Activated CD8-positive, alpha-beta memory T cell treated with anti-CD3 and anti-CD28 coated beads, Interleukin-2, amount 50 U/mL, for 4 hours (primary cell): ENCODE data around the gene ECD.
A peak's percentile ranks its signal among the peaks of the same experiment; 100 is the strongest.
"Not testable (repeated sequence)": the region's sequence is repeated elsewhere in the genome, so short reads cannot be mapped to it uniquely, and the experiment has no call there.

Source experiments
- DNase-seq: peaks from one replicate; pipeline ENCODE4 v3.0.0-alpha.2; 2020

The ECD gene

GRCh38 chr10:73159038-73159648 is 8.7 kb downstream of the ECD start:
- DNase-seq: peak; percentile 63

DNA sequence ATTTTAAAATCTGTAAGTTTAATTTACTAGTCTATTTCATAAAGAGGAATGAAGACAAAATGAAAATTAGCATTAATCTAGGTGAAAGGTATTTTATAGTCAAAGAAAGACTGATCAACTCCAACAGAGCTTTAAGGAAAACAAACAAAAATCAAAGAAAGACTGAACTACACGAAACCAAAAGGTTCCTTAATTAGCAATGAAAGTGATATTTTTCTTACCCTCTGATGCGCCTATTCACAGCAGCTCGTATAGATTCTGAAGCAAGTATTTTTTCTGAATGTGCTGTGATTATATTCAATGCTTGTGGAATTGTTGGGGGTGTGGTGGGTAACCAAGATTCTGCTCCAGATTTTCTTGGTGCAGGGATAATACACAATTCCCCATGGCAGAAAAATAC is 11.8 kb downstream of the ECD start:
- no peak for DNase-seq

DNA sequence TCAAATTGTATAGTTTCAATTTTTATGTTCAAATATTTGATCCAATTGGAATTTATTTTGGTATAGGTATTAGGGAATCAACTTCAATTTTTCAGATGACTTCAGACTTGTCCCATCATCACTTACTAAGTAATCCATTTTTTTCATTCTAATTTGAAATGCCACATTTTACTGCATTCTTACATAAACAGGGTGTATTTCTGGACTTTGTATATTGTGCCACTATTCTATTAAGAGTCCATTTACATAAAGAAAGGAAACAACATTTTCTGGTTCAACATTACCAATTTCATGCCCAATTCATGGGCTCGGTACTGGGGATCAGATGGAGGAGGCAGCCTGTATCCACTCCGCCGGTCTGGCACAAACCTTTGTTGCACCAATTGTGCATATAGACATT is 15.8 kb downstream of the ECD start:
- DNase-seq: no peak

DNA sequence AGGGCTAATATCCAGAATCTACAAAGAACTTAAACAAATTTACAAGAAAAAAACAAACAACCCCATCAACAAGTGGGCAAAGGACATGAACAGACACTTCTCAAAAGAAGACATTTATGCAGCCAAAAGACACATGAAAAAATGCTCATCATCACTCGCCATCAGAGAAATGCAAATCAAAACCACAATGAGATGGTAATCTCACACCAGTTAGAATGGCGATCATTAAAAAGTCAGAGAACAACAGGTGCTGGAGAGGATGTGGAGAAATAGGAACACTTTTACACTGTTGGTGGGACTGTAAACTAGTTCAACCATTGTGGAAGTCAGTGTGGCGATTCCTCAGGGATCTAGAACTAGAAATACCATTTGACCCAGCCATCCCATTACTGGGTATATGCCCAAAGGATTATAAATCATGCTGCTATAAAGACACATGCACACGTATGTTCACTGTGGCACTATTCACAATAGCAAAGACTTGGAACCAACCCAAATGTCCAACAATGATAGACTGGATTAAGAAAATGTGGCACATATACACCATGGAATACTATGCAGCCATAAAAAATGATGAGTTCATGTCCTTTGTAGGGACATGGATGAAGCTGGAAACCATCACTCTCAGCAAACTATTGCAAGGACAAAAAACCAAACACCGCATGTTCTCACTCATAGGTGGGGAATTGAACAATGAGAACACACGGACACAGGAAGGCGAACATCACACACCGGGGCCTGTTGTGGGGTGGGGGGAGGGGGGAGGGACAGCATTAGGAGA is 17.0 kb downstream of the ECD start:
- not testable (repeated sequence) for DNase-seq

DNA sequence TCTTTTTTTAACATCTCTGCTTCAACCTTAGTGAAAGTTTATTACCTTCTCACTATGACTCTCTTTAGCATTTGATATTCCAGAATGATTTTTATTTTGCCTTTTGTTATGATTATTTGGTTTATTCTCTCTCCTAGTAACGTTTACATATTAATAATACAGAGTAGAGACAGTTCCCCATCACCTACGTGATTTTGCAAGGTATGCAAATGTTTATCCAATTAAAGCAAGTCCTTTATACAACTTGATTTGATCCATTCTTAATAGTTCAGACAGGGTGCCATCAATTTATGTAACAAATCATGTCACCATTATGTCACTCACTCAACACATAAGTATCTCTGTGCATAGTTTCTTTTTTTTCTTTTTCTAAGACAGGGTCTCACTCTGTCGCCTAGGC is 26.2 kb downstream of the ECD start:
- DNase-seq: no peak

DNA sequence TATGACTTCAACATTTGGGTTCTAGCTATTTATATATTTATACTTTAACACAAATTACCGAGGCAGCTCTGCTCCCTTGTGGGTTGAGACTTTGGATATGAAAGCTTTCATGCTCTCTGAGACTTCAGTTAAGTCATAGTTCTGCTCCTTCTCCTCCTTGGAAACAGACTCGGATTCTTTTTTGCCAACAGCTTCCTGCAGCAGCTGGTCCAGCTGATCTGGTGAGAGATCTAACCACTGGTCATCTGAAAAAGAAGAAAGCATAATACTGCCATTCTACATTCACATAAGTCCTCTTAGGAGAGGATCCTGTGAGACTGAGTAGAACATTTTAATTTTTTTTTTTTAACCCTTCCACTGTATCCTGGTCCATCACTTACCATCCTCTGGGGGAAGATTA is 28.6 kb downstream of the ECD start:
- no peak for DNase-seq

DNA sequence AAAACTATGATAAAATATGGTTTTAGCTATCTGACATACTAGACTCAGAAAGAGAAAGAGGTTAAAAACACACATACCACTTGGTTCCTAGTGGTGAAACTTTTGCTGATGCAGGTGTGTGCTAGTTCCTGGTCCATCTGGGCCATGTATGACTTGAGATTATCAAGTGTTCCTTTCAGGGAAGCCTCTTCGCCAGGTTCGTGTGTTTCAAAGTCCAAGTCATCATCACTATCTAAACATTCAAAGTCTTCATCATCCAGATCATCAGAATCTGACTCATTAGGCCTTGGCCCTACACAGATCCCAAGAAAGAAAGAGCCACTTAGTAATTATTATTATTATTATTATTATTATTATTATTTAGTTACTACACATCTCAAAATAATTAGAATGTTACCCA is 31.2 kb downstream of the ECD start:
- DNase-seq: no peak

- DNase-seq: no peak
Observed at GRCh38 chr10:73134727-73135126, 33.1 kb downstream of the ECD start.

- no peak for DNase-seq
Observed at GRCh38 chr10:73131913-73132686, 35.7 kb downstream of the ECD start.

DNA sequence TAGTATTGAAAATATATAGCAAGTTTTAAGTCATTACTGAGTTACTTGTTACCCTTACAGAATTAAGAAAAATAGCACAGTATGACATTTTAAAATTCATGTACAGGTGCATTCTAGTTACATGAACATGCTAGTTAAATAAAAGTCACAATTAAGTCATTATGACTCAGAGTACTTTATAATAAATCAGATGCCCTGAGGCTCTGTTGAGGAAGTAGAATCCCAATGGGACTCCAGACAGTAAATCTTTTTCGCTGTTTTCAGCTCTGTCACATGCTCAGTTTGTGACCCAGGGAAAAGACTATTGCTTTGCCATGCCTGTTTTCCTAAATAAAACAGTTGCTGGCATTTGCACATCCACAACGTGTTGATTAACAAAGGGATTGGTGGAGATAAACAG is 36.5 kb downstream of the ECD start:
- DNase-seq: no peak

DNA sequence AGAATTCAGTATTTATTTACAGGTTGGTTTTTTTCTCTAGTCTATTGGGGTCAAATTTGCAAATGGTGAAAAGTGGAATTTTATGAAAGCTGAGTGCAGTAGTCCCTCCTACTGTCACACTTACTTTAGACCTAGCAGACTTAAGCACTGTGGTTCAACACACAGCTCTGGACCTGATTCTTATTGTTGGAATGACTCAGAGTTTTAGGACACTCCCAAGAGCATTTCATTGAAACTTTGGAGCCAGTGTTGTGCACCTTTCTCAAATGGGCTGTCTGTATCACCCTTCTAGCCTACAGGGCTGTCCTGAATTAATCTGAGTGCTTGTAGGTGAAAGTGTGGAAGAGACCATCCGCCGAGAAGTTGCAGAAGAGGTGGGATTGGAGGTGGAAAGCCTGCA is 41.5 kb downstream of the ECD start:
- DNase-seq: no peak

DNA sequence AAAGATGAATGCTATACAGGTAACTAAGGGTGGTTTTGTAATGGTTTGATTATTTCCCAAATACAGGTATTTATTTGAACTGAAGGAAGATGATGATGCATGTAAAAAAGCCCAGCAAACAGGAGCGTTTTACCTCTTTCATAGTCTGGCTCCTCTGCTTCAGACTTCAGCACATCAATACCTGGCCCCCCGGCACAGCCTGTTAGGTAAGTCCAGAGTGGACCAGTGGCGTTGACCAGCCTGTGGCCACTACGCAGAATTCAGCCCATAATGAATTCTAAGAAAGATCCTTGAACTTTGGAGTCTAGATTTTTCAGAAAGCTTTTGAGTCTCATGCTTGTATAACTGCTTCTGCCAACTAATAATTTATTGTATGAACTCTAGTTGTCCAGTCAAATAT is 47.9 kb downstream of the ECD start:
- no peak for DNase-seq

GRCh38 chr10:73119457-73119856 is 48.4 kb downstream of the ECD start:
- DNase-seq: no peak

DNA sequence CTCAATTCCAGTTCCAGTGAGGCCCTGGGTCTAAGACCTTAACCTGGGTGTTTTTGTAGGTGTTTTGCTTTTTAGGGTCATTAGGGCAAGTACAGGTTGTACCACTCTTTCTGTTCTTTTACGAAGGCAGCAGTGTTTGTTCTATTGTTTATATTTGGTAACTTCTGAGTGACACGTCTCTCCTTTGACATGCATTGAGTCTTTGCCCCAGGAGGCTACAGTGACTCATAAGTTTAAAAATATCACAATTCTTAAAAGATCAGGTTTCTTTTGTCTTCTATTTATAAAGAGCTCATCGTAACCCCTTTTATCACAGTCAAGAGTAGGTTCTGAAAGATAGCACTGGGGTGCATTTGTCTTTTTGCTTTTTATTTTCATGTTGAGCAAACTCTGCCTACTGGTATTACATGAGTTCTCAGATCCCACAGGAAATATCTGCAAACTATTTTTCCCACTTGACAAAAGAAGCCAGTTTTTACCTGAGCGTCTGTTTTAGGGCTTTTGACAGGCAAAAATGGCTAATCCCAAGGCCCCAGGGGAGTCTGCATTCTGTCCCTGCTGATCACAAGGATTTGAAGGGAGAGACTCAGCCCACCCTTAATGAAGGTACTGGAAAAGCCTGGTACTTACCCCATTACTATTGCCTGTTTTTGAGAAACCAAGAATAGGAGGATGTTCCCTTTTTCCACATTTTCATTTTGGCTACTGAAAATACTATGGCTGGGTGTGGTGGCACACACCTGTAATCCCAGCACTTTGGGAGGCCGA is 49.6 kb downstream of the ECD start:
- no peak for DNase-seq

- no peak for DNase-seq
Observed at GRCh38 chr10:73116017-73116416, 51.8 kb downstream of the ECD start.

DNA sequence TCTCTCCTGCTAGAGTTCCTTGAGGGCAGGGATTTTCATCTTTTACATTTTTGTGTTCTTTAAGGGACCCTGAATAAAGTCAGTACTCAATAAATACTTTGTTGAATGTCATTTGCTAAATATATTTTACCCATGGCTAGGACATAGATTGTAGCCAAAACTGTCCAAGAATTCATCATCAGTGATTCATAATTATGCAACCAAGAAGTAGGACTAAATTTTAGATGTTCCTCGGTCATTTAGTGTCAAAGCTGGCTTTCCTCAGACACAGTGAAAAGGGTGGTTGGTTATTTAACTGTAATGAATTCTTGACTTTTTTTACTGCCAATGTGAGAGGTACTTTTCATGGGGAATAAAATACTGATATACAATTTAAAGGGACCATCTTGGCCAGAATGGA is 54.3 kb downstream of the ECD start:
- DNase-seq: no peak

- DNase-seq: not testable (repeated sequence)
Observed at GRCh38 chr10:73112032-73112431, 55.8 kb downstream of the ECD start.

DNA sequence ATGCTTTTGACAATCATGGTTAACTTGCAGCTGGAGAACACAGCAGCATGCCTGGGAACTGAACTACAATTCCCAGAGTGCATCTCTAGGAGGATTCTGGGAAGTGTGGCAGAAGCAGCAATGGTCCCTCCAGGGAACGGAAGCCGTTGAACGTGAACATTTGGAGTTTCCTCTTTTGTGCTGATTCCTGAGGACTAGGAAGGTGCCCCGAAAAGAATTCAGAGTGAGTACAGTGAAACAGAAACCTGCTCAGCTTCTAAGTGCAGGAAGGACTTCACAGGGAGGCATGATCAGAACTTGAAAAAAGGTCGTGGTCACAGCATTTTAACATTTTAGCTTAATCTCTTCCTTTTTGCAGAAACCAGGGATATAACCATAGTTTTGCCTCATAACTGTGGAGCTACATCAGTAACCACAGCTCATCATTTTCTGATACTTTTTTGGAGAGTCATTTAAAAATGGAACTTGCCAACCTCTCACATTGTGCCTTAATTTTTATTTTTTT is 57.4 kb downstream of the ECD start, which contains the start of gene NUDT13:
Gene NUDT13, plus strand, starts transcription at position 111 of the 505 bp plus-strand sequence. CDS start 3,911 bp downstream, outside the sequence.
- peak; percentile 37 for DNase-seq

DNA sequence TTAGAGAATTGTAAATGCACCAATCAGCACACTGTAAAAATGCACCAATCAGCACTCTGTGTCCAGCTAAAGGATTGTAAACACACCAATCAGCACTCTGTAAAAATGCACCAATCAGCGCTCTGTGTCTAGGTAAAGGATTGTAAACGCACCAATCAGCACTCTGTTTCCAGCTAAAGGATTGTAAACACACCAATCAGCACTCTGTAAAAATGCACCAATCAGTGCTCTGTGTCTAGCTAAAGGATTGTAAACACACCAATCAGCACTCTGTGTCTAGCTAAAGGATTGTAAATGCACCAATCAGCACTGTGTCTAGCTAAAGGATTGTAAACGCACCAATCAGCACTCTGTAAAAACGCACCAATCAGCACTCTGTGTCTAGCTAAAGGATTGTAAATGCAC is 58.6 kb downstream of the ECD start:
- not testable (repeated sequence) for DNase-seq

DNA sequence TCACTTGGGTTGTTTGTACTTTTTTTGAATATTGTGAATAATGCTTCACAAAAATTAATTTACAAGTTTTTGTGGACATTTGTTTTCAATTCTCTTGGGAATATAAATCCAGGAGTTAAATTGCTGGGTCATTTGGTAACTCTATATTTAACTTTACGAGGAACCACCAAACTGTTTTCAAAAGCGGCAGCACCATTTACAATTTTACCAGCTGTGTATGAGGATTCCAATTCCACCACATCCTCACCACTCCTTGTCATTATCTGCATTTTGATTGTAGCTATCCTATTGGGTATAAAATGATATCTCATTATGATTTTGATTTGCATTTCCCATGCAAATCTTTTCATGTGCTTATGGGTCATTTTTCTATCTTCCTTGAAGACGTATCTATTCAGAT is 61.5 kb downstream of the ECD start:
- DNase-seq: no peak

DNA sequence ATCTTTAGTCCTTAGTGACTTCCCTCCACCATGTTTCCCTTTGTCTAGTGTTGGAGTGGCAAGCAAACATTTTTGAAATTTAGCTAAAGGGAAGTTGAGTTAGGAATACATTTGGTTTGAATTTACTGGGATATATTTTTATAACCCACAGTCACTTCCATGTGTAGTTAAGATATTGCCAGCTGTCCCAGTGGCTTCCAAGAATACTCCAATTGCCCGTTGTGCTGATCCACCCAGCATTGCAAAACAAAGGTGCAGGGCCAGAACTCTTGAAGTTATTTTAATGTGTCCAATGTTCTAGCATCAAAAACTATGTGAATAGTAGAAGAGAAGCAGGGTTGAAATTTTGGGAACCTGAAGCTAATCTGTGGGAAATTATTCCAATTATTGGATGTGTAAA is 68.7 kb downstream of the ECD start:
- DNase-seq: no peak

GRCh38 chr10:73097305-73097670 is 70.5 kb downstream of the ECD start:
- DNase-seq: no peak
